Stimulated activated memory B cell treated with anti-CD40 and anti-IgM and Interleukin-4, amounts not matched to agents 10 μg/mL and 1 μg/mL and 100 μg/mL, for 72 hours (primary cell): Measurements from ENCODE around the gene CCNF.

Experiments
- ATAC-seq: fragments of 150-1000 bp; cut with Tn5 transposase; 2 replicates; pipeline ENCODE4 v1.10.0; 2021
- H3K27ac Mint-ChIP-seq: one replicate; pipeline ENCODE4 v1.8.0; 2022; ENCODE audit warnings: mild to moderate bottlenecking, mixed read lengths
- H3K27me3 Mint-ChIP-seq: one replicate; pipeline ENCODE4 v1.8.0; 2022; ENCODE audit warnings: mixed read lengths
- H3K36me3 Mint-ChIP-seq: one replicate; pipeline ENCODE4 v1.8.0; 2022; ENCODE audit warnings: mixed read lengths
- H3K4me1 Mint-ChIP-seq: one replicate; pipeline ENCODE4 v1.8.0; 2022; ENCODE audit warnings: mixed read lengths
- H3K4me3 Mint-ChIP-seq: one replicate; pipeline ENCODE4 v1.8.0; 2022; ENCODE audit warnings: mild to moderate bottlenecking, moderate library complexity, mixed read lengths
- H3K9me3 Mint-ChIP-seq: one replicate; pipeline ENCODE4 v1.8.0; 2022; ENCODE audit warnings: mixed read lengths

CCNF gene

DNA sequence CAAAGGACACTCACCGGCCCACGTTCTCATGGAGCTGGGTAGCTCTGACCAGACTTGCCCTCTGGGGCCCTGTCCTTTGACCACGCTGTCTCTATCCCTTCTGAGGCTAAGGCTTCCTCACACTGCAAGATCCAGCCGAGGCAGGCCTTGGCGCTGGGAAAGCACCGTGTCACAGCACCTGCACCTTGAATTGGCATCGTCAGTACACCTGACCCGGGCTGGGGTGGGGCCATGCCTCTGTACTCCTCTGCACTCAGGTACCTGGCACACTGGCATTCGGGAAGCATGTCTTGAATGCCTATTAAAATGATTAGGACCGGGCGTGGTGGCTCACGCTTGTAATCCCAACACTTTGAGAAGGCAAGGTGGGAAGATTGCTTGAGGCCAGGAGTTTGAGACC, 51.7 kb downstream of the CCNF start:
- Mint-ChIP-seq H3K4me3 (no peak overlapping the region), H3K4me1 (peaks cover 19% of the 10 kb centered on the region), H3K9me3 (no peaks in the 10 kb centered on the region), H3K27ac (no peak overlapping the region), H3K36me3 (no peaks in the 10 kb centered on the region), H3K27me3 (no peaks in the 10 kb centered on the region)
- ATAC-seq = no peak

DNA sequence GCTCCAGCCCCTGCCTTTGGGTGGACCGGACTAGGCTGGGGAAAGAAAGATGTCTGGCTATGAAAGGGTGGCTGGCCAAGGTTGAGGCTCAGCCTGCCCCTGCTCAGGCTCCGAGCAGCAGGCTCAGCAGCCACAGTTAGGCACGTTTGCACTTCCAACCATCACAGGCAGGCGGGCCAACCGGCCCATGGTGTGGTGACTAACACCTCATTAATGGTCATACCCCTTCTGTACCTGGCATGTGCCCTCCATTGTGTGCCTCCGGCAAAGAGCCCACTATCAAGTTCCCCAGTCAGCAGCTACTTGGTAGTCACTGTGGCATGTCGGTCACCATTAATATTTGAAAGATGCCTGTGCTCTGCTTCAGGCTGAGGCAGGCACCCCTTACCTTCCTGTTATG, 52.4 kb downstream of the CCNF start:
- Mint-ChIP-seq H3K4me3 (no peak overlapping the region), H3K27ac (no peak overlapping the region), H3K9me3 (no peaks in the 10 kb centered on the region), H3K36me3 (no peaks in the 10 kb centered on the region), H3K27me3 (no peaks in the 10 kb centered on the region), H3K4me1 (peaks cover 18% of the 10 kb centered on the region)
- no peak for ATAC-seq

DNA sequence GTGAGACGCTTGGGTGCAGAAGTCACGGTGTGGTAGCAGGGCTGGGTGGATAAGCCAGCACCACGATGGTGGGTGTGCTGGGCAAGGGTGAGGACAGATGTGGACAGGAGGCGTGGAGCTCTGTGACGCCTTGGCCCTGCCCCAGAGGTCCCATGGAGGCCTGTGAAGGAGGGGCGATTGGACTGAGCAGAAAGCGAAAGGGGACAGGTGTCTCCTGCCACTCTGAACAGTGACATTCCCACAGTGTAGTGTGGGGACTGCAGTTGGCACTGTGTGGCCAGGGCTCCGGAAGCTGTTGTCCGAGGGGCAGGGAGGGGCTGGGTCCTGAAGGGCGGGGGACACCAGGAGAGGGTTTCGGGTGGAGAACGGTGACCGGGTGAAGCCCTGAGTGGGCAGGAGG, 53.0 kb downstream of the CCNF start:
- Mint-ChIP-seq H3K27ac (no peak overlapping the region), H3K36me3 (no peaks in the 10 kb centered on the region), H3K9me3 (no peaks in the 10 kb centered on the region), H3K4me1 (peaks cover 23% of the 10 kb centered on the region), H3K4me3 (no peak overlapping the region), H3K27me3 (no peaks in the 10 kb centered on the region)
- no peak for ATAC-seq

DNA sequence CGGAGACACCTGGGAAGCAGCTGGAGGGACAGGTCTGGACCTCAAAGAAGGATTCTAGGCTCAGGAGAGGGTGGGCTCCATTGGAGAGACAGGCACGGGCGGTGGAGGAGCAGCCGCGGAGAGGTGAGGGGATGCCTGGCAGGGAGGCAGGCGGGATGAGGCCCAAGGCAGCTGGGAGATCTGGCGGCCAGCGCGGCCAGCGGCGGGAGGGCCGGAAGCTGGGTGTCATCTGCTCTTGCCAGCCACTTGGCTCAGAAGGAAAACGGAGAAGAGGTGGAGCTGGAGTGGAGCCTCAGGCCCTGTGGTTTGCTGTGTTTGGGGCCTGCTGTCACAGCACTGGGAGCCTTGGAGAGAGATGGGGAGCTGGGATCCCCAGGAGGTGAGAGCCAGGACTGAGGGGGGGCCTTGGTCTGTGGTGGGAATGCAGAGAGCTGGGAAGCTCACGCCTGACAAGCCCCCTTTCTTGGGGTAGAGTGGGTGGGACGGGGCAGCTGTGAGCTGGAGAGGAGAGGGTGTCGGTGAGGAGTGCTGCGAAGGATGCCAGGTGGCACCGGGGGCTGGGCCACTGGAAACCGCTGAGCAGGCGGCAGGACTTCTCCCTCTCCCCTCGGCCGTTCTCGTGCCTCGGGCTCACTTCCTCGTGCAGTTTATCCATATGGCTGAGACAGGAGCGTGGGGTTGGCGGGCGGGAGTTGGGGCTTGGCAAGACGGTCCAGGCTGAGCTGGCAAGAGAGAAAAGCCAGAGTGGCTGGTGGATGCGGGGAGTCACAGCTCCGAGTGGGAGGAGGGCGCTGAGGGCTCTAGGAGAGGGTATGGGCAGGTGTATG, 53.7 kb downstream of the CCNF start:
- no peaks in the 10 kb centered on the region for H3K36me3 Mint-ChIP-seq
- H3K9me3 Mint-ChIP-seq = no peaks in the 10 kb centered on the region
- H3K27me3 Mint-ChIP-seq = no peaks in the 10 kb centered on the region
- H3K4me3 Mint-ChIP-seq = no peak overlapping the region
- H3K4me1 Mint-ChIP-seq = peaks cover 23% of the 10 kb centered on the region
- no peak overlapping the region for H3K27ac Mint-ChIP-seq
- ATAC-seq = no peak

DNA sequence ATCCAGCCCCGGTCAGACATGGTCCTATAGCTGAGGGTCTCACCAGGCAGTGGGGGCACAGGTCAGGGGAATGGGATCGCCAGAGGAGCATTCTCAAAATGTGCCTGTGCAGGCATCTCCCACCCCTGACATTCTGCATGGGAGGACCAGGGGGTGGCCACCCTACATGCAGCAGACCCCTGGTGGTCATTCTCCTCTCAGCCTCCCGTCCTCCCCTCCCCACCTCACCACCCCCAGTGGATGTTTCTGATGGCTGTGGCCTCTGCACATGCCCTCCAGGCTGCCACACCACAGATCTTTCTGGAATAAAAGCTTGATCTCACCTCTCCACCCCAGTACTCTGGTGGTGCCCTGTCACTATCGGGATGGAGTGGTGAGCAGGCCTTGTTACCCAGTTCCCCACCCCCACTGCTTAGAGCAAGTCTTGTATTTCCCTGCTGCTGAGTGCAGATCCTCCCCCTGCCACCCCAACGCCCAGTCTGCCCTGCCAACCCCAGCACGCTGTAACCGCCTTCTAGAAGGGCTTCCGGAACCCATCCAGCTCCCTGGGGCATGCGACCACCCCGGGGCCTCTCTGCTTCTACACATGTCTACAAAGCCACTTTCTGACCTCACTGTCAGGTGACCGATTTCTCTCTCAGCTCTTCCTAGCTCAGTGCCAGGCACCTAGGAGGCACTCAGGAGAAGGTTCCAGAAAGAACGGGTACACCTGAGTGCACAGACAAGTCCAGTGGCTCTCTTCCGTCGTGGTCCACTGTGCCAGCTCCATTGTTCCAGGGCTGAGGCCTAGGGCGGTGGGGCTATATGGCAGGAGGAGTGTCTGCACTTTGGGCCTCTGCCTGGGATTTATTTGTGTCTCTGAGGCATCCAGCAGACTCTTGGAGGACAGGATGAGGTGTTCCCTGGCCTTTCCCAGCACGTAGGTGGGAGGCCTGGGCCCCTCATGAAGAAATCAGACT, 55.0 kb downstream of the CCNF start:
- no peak for ATAC-seq
- no peaks in the 10 kb centered on the region for H3K9me3 Mint-ChIP-seq
- H3K27me3 Mint-ChIP-seq = no peaks in the 10 kb centered on the region
- H3K4me3 Mint-ChIP-seq = no peak overlapping the region
- H3K4me1 Mint-ChIP-seq = peaks cover 19% of the 10 kb centered on the region
- no peak overlapping the region for H3K27ac Mint-ChIP-seq
- no peaks in the 10 kb centered on the region for H3K36me3 Mint-ChIP-seq

DNA sequence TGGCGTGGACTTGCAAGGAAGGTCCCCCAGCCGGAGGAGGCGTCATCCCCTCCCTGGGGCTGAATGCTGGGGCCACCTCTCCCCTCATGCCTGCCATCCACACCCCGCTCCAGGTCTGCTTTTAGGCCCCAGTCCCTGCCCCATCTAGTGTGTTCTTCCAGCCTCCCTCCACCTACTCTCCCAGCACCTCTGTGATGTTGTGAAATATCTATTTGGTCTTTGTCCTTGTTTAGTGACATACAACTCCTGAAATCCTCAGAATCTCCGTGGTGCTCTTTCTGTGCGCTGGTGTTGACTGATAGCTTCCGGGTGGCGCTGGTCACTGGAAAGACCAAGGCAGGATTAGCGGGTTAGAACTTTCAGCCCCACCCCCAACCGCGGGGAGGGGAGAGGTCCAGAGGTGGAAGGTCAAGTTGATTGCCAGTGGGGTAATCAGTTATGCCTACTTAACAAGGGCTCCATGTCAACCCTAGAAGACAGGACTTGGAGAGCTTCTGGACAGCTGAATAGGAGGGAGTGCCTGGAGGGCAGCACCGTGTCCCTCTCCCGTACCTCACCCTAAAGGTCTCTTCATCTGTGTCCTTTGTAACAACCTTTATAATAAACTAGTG, 55.8 kb downstream of the CCNF start:
- Mint-ChIP-seq H3K4me1 (peaks cover 19% of the 10 kb centered on the region), H3K4me3 (no peak overlapping the region), H3K36me3 (no peaks in the 10 kb centered on the region), H3K27me3 (no peaks in the 10 kb centered on the region), H3K9me3 (no peaks in the 10 kb centered on the region), H3K27ac (no peak overlapping the region)
- ATAC-seq = no peak

DNA sequence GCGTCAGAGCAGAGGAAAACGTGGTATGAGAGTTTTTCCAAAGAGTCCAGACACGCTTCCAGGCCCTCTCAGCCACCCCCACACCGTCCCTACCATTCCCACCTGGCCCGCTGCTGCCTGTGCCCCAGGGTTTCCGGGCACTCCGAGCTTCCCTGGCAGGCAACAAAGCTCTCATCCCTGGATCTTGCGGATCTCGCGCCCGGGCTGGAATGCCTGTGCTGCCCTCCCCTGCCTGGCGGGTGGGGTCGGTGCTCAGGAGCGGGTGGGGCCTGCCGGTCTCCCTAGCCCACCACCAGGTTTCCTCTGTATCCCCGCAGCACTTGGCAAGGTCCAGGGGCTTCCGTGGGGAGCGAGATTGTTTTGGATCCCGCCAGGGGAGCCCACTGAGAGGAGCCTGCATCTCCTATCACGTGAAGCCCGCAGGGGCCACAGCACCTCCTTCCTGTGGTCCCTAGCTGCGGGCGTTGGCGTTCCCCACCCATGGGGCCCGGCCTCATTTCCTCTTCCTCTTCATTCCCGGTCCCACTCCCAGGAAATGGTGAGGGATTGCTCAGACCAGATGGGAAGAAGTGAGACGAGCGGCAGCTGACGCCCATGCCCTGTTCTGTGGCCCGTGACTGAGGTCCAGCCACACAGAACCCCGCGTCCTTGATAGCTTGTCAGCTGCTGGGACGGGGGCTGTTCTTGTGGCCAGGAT, 56.7 kb downstream of the CCNF start:
- H3K4me3 Mint-ChIP-seq = no peak overlapping the region
- H3K27me3 Mint-ChIP-seq = no peaks in the 10 kb centered on the region
- H3K27ac Mint-ChIP-seq = no peak overlapping the region
- H3K36me3 Mint-ChIP-seq = no peaks in the 10 kb centered on the region
- H3K4me1 Mint-ChIP-seq = peaks cover 19% of the 10 kb centered on the region
- no peak for ATAC-seq
- no peaks in the 10 kb centered on the region for H3K9me3 Mint-ChIP-seq

DNA sequence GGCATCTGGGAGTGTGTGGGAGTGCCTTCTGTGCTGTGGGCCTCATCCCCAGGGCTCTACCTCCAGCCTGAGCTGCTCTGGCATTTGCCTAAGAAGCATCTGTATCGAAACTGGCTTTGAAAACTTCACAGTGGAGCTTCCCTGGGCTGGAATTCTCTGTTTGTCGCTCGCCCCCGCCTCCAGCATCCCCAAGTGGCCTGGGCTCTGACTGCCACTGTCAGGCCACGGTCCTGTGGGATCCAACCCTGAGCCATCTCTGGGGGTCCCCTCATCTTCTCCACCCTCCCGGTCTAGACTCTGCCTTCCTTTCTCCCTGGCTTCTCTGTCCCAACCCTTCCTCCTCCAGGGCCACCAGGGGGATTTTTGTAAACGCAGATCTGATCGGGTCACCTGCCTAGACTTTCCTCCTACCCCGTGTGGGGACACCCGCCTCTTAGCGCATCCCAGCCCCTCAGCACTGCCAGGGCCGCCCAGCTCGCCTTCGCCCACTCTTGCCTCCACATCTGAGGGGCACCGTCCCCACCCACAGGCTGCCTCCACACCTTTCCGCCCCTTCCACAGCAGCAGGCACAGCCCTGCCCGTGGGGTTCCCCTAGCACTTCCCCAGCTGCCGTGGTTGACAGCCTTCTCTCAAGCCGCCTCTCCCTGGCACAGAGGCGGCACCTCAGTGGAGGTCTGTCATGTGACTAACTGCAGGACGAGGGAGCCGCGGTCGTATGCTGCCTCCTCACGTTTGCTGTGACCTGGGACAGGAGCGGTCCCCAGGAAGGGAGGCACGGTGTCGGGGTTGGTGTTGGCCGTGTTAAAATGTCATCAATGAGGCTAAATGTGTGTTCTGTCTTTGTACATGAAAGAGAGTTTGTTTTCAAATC, 57.6 kb downstream of the CCNF start:
- ATAC-seq = peak; percentile 96
- no peaks in the 10 kb centered on the region for H3K9me3 Mint-ChIP-seq
- no peaks in the 10 kb centered on the region for H3K36me3 Mint-ChIP-seq
- peaks cover 19% of the 10 kb centered on the region for H3K4me1 Mint-ChIP-seq
- peak overlapping the region; percentile 77 for H3K27ac Mint-ChIP-seq
- no peaks in the 10 kb centered on the region for H3K27me3 Mint-ChIP-seq
- H3K4me3 Mint-ChIP-seq = peak overlapping the region; percentile 62

DNA sequence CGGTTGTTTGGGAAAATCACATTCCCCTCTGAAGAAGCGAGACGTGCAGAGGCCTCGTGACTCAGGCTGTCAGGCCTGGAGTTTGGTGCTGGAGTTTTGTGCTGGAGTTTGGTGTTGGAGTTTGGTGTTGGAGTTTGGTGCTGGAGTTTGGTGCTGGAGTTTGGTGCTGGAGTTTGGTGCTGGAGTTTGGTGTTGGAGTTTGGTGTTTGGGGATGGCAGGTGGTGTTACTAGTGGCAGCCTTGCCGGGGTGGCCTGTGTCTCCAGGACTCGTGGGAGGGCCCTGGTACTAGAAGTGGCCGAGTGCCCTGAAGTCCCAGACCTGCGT, 58.2 kb downstream of the CCNF start:
- no peaks in the 10 kb centered on the region for H3K36me3 Mint-ChIP-seq
- H3K9me3 Mint-ChIP-seq = no peaks in the 10 kb centered on the region
- ATAC-seq = no peak
- H3K27me3 Mint-ChIP-seq = no peaks in the 10 kb centered on the region
- peak overlapping the region; percentile 77 for H3K27ac Mint-ChIP-seq
- H3K4me1 Mint-ChIP-seq = peaks cover 19% of the 10 kb centered on the region
- H3K4me3 Mint-ChIP-seq = peak overlapping the region; percentile 62

DNA sequence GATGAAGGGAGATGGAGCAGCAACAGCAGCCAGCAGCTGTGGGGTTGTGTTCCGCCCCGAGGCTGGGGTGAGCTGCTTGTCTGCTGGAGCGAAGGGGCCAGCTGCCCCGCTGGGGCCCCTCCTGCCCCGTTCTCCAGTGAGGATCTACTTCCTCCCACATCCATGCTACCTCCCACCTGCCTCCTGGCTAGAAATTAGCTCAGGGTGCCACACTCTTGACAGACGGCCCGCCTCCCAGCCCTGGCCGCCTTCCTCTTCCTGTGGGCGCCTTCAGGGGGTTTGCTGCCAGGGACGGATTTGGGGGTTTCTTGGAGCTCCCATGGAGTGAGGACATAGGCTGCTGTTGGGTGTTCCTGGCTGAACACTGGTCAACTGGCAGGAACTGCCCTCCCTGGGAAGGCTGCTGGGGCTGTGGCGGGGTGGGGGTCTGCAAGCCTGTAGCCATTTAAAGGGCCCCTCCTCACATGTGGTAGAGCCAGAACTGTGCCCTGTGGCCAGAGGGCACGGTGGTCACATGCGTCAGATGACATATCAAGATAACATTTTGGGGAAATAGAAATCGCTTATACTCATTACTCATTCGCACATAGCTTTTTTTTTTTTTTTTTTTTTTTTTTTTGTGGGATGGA, 58.8 kb downstream of the CCNF start:
- ATAC-seq = no peak
- Mint-ChIP-seq H3K9me3 (no peaks in the 10 kb centered on the region), H3K27me3 (no peaks in the 10 kb centered on the region), H3K27ac (peak overlapping the region; percentile 77), H3K36me3 (no peaks in the 10 kb centered on the region), H3K4me3 (no peak overlapping the region), H3K4me1 (peaks cover 19% of the 10 kb centered on the region)

DNA sequence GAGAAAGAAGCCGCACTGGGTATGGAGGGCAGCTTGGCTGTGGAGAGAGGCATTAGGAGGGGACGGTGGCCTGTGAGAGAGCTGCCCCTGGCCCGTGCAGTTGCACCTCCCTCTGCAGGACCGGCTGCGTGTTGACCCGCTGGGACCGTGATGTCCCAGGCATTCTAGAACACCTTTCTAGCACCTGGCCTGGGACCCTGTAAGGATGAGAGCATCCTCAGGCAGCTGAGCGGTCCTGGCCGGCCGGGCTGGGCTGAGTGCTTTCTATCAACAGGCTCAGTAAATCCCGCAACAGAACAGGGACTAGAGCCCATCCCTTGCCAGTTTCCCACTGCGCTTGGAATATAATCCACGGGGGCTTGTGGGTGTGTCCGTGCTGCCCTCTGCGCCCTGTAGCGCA, 60.3 kb downstream of the CCNF start:
- Mint-ChIP-seq H3K4me3 (no peak overlapping the region), H3K27ac (no peak overlapping the region), H3K9me3 (no peaks in the 10 kb centered on the region), H3K4me1 (peaks cover 19% of the 10 kb centered on the region), H3K36me3 (no peaks in the 10 kb centered on the region), H3K27me3 (no peaks in the 10 kb centered on the region)
- no peak for ATAC-seq

DNA sequence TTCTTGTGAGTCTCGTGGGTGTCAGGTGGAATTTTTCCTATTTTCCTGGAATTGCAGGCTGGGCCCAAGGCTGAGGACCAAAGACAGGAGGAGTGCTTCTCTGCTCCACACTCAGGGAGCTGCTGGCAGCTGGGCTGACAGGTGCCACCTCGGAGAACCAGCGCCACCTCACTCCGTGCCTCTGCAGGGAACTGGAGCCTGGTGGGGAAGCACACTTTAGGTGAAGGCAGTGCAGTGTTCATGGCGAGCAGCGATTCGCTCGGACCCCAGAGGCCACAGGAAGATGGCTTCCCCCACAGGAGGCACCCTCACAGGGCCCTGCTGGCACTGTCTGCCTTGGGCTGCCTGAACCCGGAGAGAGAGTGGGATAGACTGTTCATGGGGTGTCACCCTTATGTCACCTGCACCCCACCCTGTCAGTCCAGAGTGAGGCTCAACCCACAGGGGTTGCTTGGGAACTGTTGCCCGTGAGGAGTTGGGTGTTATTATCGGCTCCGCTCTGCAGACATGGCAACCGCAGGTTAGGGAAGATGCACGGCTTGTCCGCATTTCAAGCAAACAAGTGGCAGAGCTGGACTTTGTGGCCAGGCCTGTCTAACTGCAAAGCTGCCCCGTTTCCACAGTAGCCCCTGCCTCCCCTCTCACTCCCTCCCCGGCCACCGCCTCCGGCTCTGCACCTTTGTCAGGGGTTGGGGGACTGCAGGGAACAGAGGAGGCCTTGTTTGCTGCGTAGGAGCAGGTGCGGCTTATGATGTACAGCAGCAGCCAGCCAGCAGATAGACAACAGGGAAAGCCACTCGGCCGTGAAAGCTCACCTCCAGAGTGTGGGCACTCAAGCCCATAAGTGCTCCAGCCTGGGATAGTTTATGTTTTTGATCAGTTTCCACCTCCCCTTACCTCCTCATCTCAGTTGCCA, 61.2 kb downstream of the CCNF start:
- Mint-ChIP-seq H3K27ac (no peak overlapping the region), H3K4me1 (peaks cover 19% of the 10 kb centered on the region), H3K9me3 (no peaks in the 10 kb centered on the region), H3K4me3 (no peak overlapping the region), H3K36me3 (no peaks in the 10 kb centered on the region), H3K27me3 (no peaks in the 10 kb centered on the region)
- no peak for ATAC-seq

DNA sequence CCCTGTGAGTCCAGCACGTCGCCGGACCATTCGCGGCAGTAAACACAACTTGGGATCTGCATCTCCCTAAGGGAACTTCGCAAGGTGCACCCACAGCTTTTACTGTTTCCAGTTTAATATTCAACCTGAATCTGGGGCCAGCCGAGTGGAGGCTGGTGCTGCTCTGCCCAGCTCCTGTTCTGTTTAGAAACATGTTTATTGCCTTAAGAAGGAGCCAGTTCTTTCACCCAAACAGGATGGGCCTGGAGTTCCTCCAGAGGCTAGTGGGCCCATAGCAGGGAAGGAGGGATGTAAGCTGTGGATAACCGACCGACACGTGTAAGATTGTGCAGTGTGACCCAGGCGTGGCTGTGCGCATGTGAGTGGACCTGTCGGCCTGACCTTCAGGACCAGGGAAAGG, 63.0 kb downstream of the CCNF start:
- Mint-ChIP-seq H3K4me1 (peaks cover 7% of the 10 kb centered on the region), H3K9me3 (no peaks in the 10 kb centered on the region), H3K4me3 (no peak overlapping the region), H3K27me3 (no peaks in the 10 kb centered on the region), H3K27ac (no peak overlapping the region), H3K36me3 (peaks cover under 1% of the 10 kb centered on the region)
- no peak for ATAC-seq
